HepG2 (cell line): Measurements from ENCODE around the gene RELL2. TPM values are rescaled to one million over a fixed set of nuclear protein-coding genes. Genes with fewer than 3 reads are reported as not detected.

ENCODE experiments used
- FOXJ3 ChIP-seq: sonication (generic); formaldehyde crosslinking; IDR thresholded peaks from 2 replicates; pipeline ENCODE4 v1.4.0; 2020; ENCODE audit warnings: missing genetic modification reagents, mild to moderate bottlenecking, borderline replicate concordance
- FOXK2 ChIP-seq: fragments of 450-650 bp; IDR thresholded peaks from 2 replicates; pipeline ENCODE4 v1.6.1; 2016
- GATAD2A ChIP-seq: IDR thresholded peaks from 2 replicates; pipeline ENCODE4 v1.6.1; 2016
- KLF15 ChIP-seq: sonication (generic); formaldehyde crosslinking; IDR thresholded peaks from 2 replicates; pipeline ENCODE4 v1.8.1; 2023; ENCODE audit warnings: borderline replicate concordance, mild to moderate bottlenecking, inconsistent platforms, missing genetic modification reagents, mixed read lengths
- REST ChIP-seq, 2 experiments: IDR thresholded peaks; 2 replicates each; pipeline ENCODE4 v1.6.1; 2011 to 2012; ENCODE audit warnings: low read length in 2 of 2, borderline replicate concordance in 1 of 2, low read depth in 1 of 2, mild to moderate bottlenecking in 1 of 2, moderate library complexity in 1 of 2
- SSRP1 ChIP-seq: IDR thresholded peaks from 2 replicates; pipeline ENCODE4 v1.6.1; 2016; ENCODE audit warnings: control low read depth
- TCF7L2 ChIP-seq: IDR thresholded peaks from 2 replicates; pipeline ENCODE4 v1.6.1; 2011; ENCODE audit warnings: mild to moderate bottlenecking, low read depth, low read length, moderate library complexity
- UBTF ChIP-seq: sonication (generic); formaldehyde crosslinking; IDR thresholded peaks from 2 replicates; pipeline ENCODE4 v1.4.0; 2020; ENCODE audit warnings: mild to moderate bottlenecking, missing genetic modification reagents
- ZBTB14 ChIP-seq: sonication (generic); formaldehyde crosslinking; IDR thresholded peaks from 2 replicates; pipeline ENCODE4 v1.4.0; 2020; ENCODE audit warnings: missing genetic modification reagents
- ZNF777 ChIP-seq: sonication (generic); formaldehyde crosslinking; IDR thresholded peaks from 2 replicates; pipeline ENCODE4 v1.4.0; 2020; ENCODE audit warnings: missing genetic modification reagents
- polyA plus RNA-seq, 8 experiments: library from polyadenylated mRNA; depleted of rRNA in 3 of 8; stranded (reverse) in 7 of 8; unstranded in 1 of 8; fragments of >200 nt; fragmentation: Illumina TruSeq in 4 of 8; extraction: Trizol in 4 of 8; gene quantifications; 2 replicates each; pipeline versions ENCODE4 v1.2.1 to v1.2.3, GENCODE V29; 2011 to 2016; ENCODE audit warnings: low read depth in 4 of 8, missing spikeins in 1 of 8, mixed read lengths in 1 of 8; ENCODE audit not compliant: insufficient read depth in 1 of 8
- total RNA-seq, 5 experiments: library from RNA; depleted of rRNA; stranded (reverse); fragments of >200 nt; fragmentation: Illumina TruSeq; extraction: Trizol; gene quantifications; 2 replicates each; pipeline ENCODE4 v1.2.3, GENCODE V29; 2016; ENCODE audit warnings: low read depth in 1 of 5
- TF ChIP-seq, protein P1 (sequence below), 2 experiments: sonication (generic) in 1 of 2; formaldehyde crosslinking in 1 of 2; IDR thresholded peaks; 2 replicates each; pipeline versions ENCODE4 v1.4.0 to v1.6.1; 2016 to 2020; ENCODE audit warnings: borderline replicate concordance in 1 of 2, low read depth in 1 of 2, mild to moderate bottlenecking in 1 of 2, missing genetic modification reagents in 1 of 2
- TF ChIP-seq, protein P2 (sequence below): IDR thresholded peaks from 2 replicates; pipeline ENCODE4 v1.6.1; 2016; ENCODE audit warnings: missing compliant biosample characterization, missing genetic modification reagents, borderline replicate concordance
- TF ChIP-seq, protein P3 (sequence below): sonication (generic); formaldehyde crosslinking; IDR thresholded peaks from 2 replicates; pipeline ENCODE4 v1.4.0; 2020; ENCODE audit warnings: mild to moderate bottlenecking, missing genetic modification reagents

The RELL2 gene
- total and polyA plus RNA-seq, 2 of the 13 experiments (the other 11 are each of a cell fraction or from before 2014, with no cell fraction given) = 6.4 to 8.3 TPM

DNA sequence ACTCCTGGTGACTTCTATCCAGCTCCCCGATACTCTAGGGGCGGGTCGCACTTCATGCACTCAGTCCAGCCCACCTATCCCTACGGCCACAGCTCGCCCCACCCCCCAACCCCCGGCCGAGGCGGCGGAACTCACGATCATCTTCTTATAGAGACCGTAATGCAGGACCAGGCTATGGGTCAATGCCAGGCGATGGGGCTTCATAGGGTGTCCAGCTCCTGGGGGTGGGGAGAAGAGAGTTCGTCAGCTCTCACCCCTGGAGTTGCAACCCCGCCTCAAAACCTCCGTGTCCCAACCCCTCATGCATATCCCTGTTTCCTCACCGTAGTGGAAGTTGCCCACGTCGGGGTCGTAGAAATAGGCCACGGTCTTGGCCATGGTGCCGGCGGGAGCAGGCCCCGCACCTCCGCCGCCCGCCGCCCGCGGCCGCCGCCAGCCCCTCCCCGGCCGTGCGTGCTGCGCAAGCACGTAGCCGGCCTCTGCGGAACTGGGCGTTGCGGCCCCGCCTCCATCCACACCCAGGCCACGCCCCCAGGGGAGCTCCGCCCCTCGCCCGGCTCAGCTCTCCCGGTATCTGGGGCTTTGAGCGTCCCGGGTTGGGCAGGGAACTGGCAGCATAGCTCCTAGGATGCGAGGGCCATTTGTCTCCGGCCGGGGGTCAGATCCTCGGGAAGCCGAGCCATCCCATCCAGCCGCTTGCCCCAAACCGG, at the start of gene RELL2, which contains the start of gene HDAC3 (continued):
- TF ChIP-seq, protein P1, sequence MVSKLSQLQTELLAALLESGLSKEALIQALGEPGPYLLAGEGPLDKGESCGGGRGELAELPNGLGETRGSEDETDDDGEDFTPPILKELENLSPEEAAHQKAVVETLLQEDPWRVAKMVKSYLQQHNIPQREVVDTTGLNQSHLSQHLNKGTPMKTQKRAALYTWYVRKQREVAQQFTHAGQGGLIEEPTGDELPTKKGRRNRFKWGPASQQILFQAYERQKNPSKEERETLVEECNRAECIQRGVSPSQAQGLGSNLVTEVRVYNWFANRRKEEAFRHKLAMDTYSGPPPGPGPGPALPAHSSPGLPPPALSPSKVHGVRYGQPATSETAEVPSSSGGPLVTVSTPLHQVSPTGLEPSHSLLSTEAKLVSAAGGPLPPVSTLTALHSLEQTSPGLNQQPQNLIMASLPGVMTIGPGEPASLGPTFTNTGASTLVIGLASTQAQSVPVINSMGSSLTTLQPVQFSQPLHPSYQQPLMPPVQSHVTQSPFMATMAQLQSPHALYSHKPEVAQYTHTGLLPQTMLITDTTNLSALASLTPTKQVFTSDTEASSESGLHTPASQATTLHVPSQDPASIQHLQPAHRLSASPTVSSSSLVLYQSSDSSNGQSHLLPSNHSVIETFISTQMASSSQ (IDR thresholded peaks at IDR 0.05; ENCODE audit: low read depth) = no peak
- TF ChIP-seq, protein P1 (CRISPR knock-in tag; IDR thresholded peaks at IDR 0.05; ENCODE audit: borderline replicate concordance) = no peak
- no peak; a peak in 1 of 4 replicates for TF ChIP-seq REST (IDR thresholded peaks at IDR 0.05; ENCODE audit: borderline replicate concordance in 1 of 2, low read depth in 1 of 2, low read length in 2 of 2)
- no peak for TF ChIP-seq ZNF777 (CRISPR knock-in tag)
- TF ChIP-seq FOXK2 = no peak
- no peak for TF ChIP-seq FOXJ3 (CRISPR knock-in tag)
- TF ChIP-seq SSRP1 (CRISPR knock-in tag) = no peak
- peak; percentile 39; the same call in 1 of the 2 replicates for TF ChIP-seq UBTF (CRISPR knock-in tag)
- TF ChIP-seq, protein P2, sequence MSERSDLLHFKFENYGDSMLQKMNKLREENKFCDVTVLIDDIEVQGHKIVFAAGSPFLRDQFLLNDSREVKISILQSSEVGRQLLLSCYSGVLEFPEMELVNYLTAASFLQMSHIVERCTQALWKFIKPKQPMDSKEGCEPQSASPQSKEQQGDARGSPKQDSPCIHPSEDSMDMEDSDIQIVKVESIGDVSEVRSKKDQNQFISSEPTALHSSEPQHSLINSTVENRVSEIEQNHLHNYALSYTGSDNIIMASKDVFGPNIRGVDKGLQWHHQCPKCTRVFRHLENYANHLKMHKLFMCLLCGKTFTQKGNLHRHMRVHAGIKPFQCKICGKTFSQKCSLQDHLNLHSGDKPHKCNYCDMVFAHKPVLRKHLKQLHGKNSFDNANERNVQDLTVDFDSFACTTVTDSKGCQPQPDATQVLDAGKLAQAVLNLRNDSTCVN (CRISPR knock-in tag) = no peak
- TF ChIP-seq GATAD2A (CRISPR knock-in tag) = no peak
- TF ChIP-seq, protein P3, sequence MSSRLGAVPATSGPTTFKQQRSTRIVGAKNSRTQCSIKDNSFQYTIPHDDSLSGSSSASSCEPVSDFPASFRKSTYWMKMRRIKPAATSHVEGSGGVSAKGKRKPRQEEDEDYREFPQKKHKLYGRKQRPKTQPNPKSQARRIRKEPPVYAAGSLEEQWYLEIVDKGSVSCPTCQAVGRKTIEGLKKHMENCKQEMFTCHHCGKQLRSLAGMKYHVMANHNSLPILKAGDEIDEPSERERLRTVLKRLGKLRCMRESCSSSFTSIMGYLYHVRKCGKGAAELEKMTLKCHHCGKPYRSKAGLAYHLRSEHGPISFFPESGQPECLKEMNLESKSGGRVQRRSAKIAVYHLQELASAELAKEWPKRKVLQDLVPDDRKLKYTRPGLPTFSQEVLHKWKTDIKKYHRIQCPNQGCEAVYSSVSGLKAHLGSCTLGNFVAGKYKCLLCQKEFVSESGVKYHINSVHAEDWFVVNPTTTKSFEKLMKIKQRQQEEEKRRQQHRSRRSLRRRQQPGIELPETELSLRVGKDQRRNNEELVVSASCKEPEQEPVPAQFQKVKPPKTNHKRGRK (CRISPR knock-in tag) = no peak
- no peak for TF ChIP-seq KLF15
- TF ChIP-seq ZBTB14 = no peak
- TF ChIP-seq TCF7L2 = no peak
